ENCODE results near the gene KRT73. TPM values are rescaled to one million over a fixed set of nuclear protein-coding genes. Genes with fewer than 3 reads are reported as not detected.

The KRT73 gene
- total and polyA plus RNA-seq, 8 donors = not detected

- Histone ChIP-seq H3K27me3 (peaks cover 0 to 1% (median 0%) of the 10 kb centered on the region in 3 donors), H3K27ac (no peak overlapping the region)
Measured at GRCh38 chr12:52578469-52578868, 39.9 kb downstream of the KRT73 start.

GRCh38 chr12:52577316-52577715 is 41.0 kb downstream of the KRT73 start:
- TF ChIP-seq POLR2AphosphoS5 (IDR thresholded peaks at IDR 0.05) (no peak), EP300 (IDR thresholded peaks at IDR 0.05) (no peak), CTCF (IDR thresholded peaks at IDR 0.05) (no peak), POLR2A (IDR thresholded peaks at IDR 0.05) (no peak)
- no peak for DNase-seq
- no peaks in the 10 kb centered on the region for H3K9me3 ChIP-seq
- intact Hi-C loops (cut with DNase I; ENCODE audit: low total_unique reads) = no loop called here
- H3K36me3 ChIP-seq = no peaks in the 10 kb centered on the region
- 88 to 97% (median 94%) methylated on average over 8 of the region's 8 CpGs for WGBS, 5 donors
- H3K27ac ChIP-seq = no peak overlapping the region
- H3K4me3 ChIP-seq = no peak overlapping the region
- H3K27me3 ChIP-seq = peaks cover 0 to 11% (median 0%) of the 10 kb centered on the region in 3 donors
- no peaks in the 10 kb centered on the region for H3K4me1 ChIP-seq

More at GRCh38 chr12:52578469-52578868, 39.9 kb downstream of the KRT73 start:
- no peak for DNase-seq
- no peak for TF ChIP-seq POLR2A (IDR thresholded peaks at IDR 0.05)
- TF ChIP-seq EP300 (IDR thresholded peaks at IDR 0.05) = no peak
- TF ChIP-seq CTCF (IDR thresholded peaks at IDR 0.05) = no peak
- no peak for TF ChIP-seq POLR2AphosphoS5 (IDR thresholded peaks at IDR 0.05)
- H3K36me3 ChIP-seq = no peaks in the 10 kb centered on the region
- no peaks in the 10 kb centered on the region for H3K4me1 ChIP-seq
- 79 to 90% (median 85%) methylated on average over 3 of the region's 3 CpGs for WGBS, 5 donors
- no peaks in the 10 kb centered on the region for H3K9me3 ChIP-seq
- no peak overlapping the region for H3K4me3 ChIP-seq
- intact Hi-C loops (cut with DNase I; ENCODE audit: low total_unique reads) = no loop called here

DNA sequence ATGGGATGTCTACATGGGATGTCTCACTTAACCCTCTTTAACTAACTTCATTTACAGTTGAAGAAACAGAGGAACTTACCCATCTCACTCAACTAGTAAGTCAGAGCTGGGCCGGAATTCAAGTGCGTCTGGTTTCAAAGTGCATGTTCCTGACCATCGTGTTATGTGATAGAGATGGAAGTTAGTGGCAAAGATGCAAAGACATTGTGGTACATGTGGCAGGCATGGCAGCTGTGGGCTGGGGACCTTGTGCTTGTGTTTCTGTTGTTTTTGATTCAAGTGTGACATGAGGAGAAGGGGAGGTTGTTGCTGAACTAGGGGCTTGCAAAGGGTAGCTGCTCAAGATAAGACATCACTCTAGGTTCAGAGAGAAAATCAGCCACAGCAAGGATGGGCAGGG is 42.4 kb downstream of the KRT73 start:
- DNase-seq = no peak
- Histone ChIP-seq H3K4me1 (no peaks in the 10 kb centered on the region), H3K4me3 (no peak overlapping the region), H3K9me3 (no peaks in the 10 kb centered on the region), H3K27ac (no peak overlapping the region), H3K36me3 (no peaks in the 10 kb centered on the region), H3K27me3 (peaks cover 0 to 24% (median 4%) of the 10 kb centered on the region in 3 donors)
- intact Hi-C loops (cut with DNase I; ENCODE audit: low total_unique reads) = no loop called here
- TF ChIP-seq EP300 (IDR thresholded peaks at IDR 0.05) (no peak), POLR2A (IDR thresholded peaks at IDR 0.05) (no peak), POLR2AphosphoS5 (IDR thresholded peaks at IDR 0.05) (no peak), CTCF (IDR thresholded peaks at IDR 0.05) (no peak)
- 71 to 98% (median 94%) methylated on average over 3 of the region's 3 CpGs for WGBS, 5 donors

- DNase-seq = no peak
- no peak overlapping the region for H3K4me3 ChIP-seq
- intact Hi-C loops (cut with DNase I; ENCODE audit: low total_unique reads) = no loop called here
- TF ChIP-seq POLR2AphosphoS5 (IDR thresholded peaks at IDR 0.05) = no peak
- TF ChIP-seq POLR2A (IDR thresholded peaks at IDR 0.05) = no peak
- TF ChIP-seq CTCF (IDR thresholded peaks at IDR 0.05) = no peak
- TF ChIP-seq EP300 (IDR thresholded peaks at IDR 0.05) = no peak
- H3K27me3 ChIP-seq = peaks cover 0 to 24% (median 4%) of the 10 kb centered on the region in 3 donors
- no peaks in the 10 kb centered on the region for H3K36me3 ChIP-seq
- H3K27ac ChIP-seq = no peak overlapping the region
- no peaks in the 10 kb centered on the region for H3K9me3 ChIP-seq
- no peaks in the 10 kb centered on the region for H3K4me1 ChIP-seq
- 75 to 93% (median 90%) methylated on average over 9 of the region's 9 CpGs for WGBS, 5 donors
Measured at GRCh38 chr12:52575256-52575655, 43.1 kb downstream of the KRT73 start.
